ENCODE measurements around the gene ABL1. TPM values are rescaled to one million over a fixed set of nuclear protein-coding genes. Genes with fewer than 3 reads are reported as not detected.

ABL1 gene
- total and polyA plus RNA-seq, 2 of the 13 experiments (the other 11 are each of a cell fraction or from before 2014, with no cell fraction given), result 10.8 to 20.4 TPM

DNA sequence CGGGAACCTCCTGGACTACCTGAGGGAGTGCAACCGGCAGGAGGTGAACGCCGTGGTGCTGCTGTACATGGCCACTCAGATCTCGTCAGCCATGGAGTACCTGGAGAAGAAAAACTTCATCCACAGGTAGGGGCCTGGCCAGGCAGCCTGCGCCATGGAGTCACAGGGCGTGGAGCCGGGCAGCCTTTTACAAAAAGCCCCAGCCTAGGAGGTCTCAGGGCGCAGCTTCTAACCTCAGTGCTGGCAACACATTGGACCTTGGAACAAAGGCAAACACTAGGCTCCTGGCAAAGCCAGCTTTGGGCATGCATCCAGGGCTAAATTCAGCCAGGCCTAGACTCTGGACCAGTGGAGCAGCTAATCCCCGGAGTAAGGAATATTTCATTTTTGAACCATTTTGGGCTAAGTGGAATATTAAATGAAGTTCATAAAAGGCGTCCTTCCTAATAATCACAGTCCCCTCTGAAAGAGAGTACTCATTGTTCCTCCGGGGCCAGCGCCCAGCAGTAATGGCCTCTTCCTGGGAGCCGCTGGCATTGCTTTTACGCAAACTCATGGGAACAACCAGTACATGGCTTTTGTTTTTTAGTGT is 38.0 kb downstream of the ABL1 start:
- peak; percentile 86 for FAIRE-seq
- peak; percentile 99 for ATAC-seq
- no TSS peak for BruUV-seq (replicated peaks)
- peak overlapping the region; percentile 29; the same call in 1 of the 2 replicates for H3K4me2 ChIP-seq (ENCODE audit: low read depth, low read length)
- H3K4me3 ChIP-seq (replicated peaks in 1 of 3; ENCODE audit: insufficient read depth in 1 of 3, low read depth in 2 of 3, low read length in 3 of 3), result no peak overlapping the region
- H3K79me2 ChIP-seq (ENCODE audit: insufficient read depth, low read length), result no peaks in the 10 kb centered on the region
- intact Hi-C loops (cut with micrococcal nuclease; ENCODE audit: unreplicated experiment), result loop anchor here (1.0 kb wide), 1 partner anchor 49 kb away; no protein-coding TSS in a partner anchor
- 44% methylated on average over 10 of the region's 15 CpGs for WGBS (ENCODE audit: low lambda C conversion rate)
- in situ Hi-C loops (cut with HindIII; ENCODE audit: extremely low pct_ligation_motif_present, low pct_unique_long_range_greater_than_20kb), result no loop called here
- H3K36me3 ChIP-seq (replicated peaks in 1 of 2; ENCODE audit: control insufficient read depth in 1 of 2, insufficient read depth in 2 of 2, low read length in 2 of 2), result peaks cover 24 to 74% of the 10 kb centered on the region in 2 experiments; a peak in 4 of 5 replicates
- H4K20me1 ChIP-seq (ENCODE audit: insufficient read depth, low read length), result peaks cover 9% of the 10 kb centered on the region
- H3K4me1 ChIP-seq (ENCODE audit: insufficient read depth, low read length), result peaks cover 24% of the 10 kb centered on the region
- no peaks in the 10 kb centered on the region for H3K9me3 ChIP-seq (ENCODE audit: low read length)
- H2AFZ ChIP-seq (ENCODE audit: low read length), result no peak overlapping the region
- no peaks in the 10 kb centered on the region for H3K27me3 ChIP-seq (ENCODE audit: control insufficient read depth in 1 of 2, insufficient read depth in 2 of 2, low read length in 2 of 2)
- DNase-seq (ENCODE audit: low spot score), result peak; percentile 84
- peak overlapping the region; percentile 57 for H3K27ac ChIP-seq (ENCODE audit: extremely low read length, insufficient read depth, low read length)
- ChIA-PET POLR2A (interaction anchor here (0.6 kb wide), 1 partner anchor 145 kb away, joined by 4 read pairs; no protein-coding TSS in a partner anchor), CTCF (ENCODE audit: low intra/inter-chr PET ratio, low total read pairs) (no interaction called here)
- H3K9ac ChIP-seq (ENCODE audit: insufficient read depth, low read depth, low read length), result no peak overlapping the region
- TF ChIP-seq ADNP (CRISPR knock-in tag; IDR thresholded peaks at IDR 0.05) (no peak), ZNF652 (CRISPR knock-in tag; IDR thresholded peaks at IDR 0.05; ENCODE audit: borderline replicate concordance, low read depth) (no peak), ZFY (CRISPR knock-in tag; IDR thresholded peaks at IDR 0.05) (peak; percentile 66), ZSCAN29 (CRISPR knock-in tag; conservative IDR thresholded peaks at IDR 0.05) (no peak), ZNF776 (CRISPR knock-in tag; IDR thresholded peaks at IDR 0.05) (no peak), HNF4A (CRISPR knock-in tag; IDR thresholded peaks at IDR 0.05) (peak; percentile 95), ZFP90 (CRISPR knock-in tag; IDR thresholded peaks at IDR 0.05; ENCODE audit: borderline replicate concordance) (peak; percentile 54; the same call in 1 of the 2 replicates), ZNF879 (CRISPR knock-in tag; IDR thresholded peaks at IDR 0.05) (no peak), HOXA3 (CRISPR knock-in tag; IDR thresholded peaks at IDR 0.05) (peak; percentile 85), RXRA (CRISPR knock-in tag; IDR thresholded peaks at IDR 0.05) (0 out of 2 replicates have a peak, but pooled peaks have one; percentile 44), ZNF180 (CRISPR knock-in tag; IDR thresholded peaks at IDR 0.05; ENCODE audit: borderline replicate concordance, low read depth) (no peak), ISL2 (CRISPR knock-in tag; IDR thresholded peaks at IDR 0.05) (0 out of 2 replicates have a peak, but pooled peaks have one; percentile 41), KLF12 (CRISPR knock-in tag; IDR thresholded peaks at IDR 0.05; ENCODE audit: borderline replicate concordance) (peak; percentile 52; the same call in 1 of the 2 replicates)
- TF ChIP-seq, protein P1, sequence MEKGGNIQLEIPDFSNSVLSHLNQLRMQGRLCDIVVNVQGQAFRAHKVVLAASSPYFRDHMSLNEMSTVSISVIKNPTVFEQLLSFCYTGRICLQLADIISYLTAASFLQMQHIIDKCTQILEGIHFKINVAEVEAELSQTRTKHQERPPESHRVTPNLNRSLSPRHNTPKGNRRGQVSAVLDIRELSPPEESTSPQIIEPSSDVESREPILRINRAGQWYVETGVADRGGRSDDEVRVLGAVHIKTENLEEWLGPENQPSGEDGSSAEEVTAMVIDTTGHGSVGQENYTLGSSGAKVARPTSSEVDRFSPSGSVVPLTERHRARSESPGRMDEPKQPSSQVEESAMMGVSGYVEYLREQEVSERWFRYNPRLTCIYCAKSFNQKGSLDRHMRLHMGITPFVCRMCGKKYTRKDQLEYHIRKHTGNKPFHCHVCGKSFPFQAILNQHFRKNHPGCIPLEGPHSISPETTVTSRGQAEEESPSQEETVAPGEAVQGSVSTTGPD (CRISPR knock-in tag; IDR thresholded peaks at IDR 0.05), result peak; percentile 91
- TF ChIP-seq, protein P2, sequence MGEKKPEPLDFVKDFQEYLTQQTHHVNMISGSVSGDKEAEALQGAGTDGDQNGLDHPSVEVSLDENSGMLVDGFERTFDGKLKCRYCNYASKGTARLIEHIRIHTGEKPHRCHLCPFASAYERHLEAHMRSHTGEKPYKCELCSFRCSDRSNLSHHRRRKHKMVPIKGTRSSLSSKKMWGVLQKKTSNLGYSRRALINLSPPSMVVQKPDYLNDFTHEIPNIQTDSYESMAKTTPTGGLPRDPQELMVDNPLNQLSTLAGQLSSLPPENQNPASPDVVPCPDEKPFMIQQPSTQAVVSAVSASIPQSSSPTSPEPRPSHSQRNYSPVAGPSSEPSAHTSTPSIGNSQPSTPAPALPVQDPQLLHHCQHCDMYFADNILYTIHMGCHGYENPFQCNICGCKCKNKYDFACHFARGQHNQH (CRISPR knock-in tag; IDR thresholded peaks at IDR 0.05), result 0 out of 2 replicates have a peak, but pooled peaks have one; percentile 20
- TF ChIP-seq, protein P3, sequence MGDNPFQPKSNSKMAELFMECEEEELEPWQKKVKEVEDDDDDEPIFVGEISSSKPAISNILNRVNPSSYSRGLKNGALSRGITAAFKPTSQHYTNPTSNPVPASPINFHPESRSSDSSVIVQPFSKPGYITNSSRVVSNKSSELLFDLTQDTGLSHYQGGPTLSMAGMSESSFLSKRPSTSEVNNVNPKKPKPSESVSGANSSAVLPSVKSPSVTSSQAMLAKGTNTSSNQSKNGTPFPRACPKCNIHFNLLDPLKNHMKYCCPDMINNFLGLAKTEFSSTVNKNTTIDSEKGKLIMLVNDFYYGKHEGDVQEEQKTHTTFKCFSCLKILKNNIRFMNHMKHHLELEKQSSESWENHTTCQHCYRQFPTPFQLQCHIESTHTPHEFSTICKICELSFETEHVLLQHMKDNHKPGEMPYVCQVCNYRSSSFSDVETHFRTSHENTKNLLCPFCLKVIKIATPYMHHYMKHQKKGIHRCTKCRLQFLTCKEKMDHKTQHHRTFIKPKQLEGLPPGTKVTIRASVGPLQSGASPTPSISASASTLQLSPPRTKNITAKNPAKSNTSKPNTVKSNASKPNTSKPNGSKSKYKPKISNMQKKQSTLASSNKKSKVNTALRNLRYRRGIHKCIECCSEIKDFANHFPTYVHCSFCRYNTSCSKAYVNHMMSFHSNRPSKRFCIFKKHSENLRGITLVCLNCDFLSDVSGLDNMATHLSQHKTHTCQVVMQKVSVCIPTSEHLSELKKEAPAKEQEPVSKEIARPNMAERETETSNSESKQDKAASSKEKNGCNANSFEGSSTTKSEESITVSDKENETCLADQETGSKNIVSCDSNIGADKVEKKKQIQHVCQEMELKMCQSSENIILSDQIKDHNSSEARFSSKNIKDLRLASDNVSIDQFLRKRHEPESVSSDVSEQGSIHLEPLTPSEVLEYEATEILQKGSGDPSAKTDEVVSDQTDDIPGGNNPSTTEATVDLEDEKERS (CRISPR knock-in tag; IDR thresholded peaks at IDR 0.05), result no peak
- TF ChIP-seq, protein P4, sequence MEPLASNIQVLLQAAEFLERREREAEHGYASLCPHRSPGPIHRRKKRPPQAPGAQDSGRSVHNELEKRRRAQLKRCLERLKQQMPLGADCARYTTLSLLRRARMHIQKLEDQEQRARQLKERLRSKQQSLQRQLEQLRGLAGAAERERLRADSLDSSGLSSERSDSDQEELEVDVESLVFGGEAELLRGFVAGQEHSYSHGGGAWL (CRISPR knock-in tag; IDR thresholded peaks at IDR 0.05), result no peak
- TF ChIP-seq, protein P5, sequence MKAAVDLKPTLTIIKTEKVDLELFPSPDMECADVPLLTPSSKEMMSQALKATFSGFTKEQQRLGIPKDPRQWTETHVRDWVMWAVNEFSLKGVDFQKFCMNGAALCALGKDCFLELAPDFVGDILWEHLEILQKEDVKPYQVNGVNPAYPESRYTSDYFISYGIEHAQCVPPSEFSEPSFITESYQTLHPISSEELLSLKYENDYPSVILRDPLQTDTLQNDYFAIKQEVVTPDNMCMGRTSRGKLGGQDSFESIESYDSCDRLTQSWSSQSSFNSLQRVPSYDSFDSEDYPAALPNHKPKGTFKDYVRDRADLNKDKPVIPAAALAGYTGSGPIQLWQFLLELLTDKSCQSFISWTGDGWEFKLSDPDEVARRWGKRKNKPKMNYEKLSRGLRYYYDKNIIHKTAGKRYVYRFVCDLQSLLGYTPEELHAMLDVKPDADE (CRISPR knock-in tag; IDR thresholded peaks at IDR 0.05), result no peak

All from HepG2 (cell line).